Heart right ventricle (tissue), 16 donors: ENCODE measurements around the gene NNMT. TPM values are rescaled to one million over a fixed set of nuclear protein-coding genes. Genes with fewer than 3 reads are reported as not detected.

Experiments
- ATAC-seq, 8 donors: fragments of 200-7000 bp; cut with Tn5 transposase; one replicate each; pipeline ENCODE4 v1.9.1; 2020; ENCODE audit warnings: mild to moderate bottlenecking in 8 of 8, moderate library complexity in 8 of 8, moderate number of reproducible peaks in 1 of 8
- DNase-seq, 2 donors: peaks; one replicate each; pipeline ENCODE4 v3.0.0-alpha.2; 2020
- H3K27ac ChIP-seq, 10 donors: fragments of 200-600 bp; sonication (generic) in 2 of 10; one replicate each; pipeline versions ENCODE4 v1.5.0 to v1.8.0; 2020 to 2022; ENCODE audit warnings: mild to moderate bottlenecking in 3 of 10
- H3K27me3 ChIP-seq, 7 donors: fragments of 200-600 bp; one replicate each; pipeline ENCODE4 v1.8.0; 2021 to 2022; ENCODE audit warnings: mild to moderate bottlenecking in 2 of 7
- H3K36me3 ChIP-seq, 9 donors: fragments of 200-600 bp; sonication (generic) in 1 of 9; one replicate each; pipeline versions ENCODE4 v1.5.0 to v1.8.0; 2020 to 2022; ENCODE audit warnings: mild to moderate bottlenecking in 2 of 9
- H3K4me1 ChIP-seq, 9 donors: fragments of 200-600 bp; sonication (generic) in 1 of 9; one replicate each; pipeline versions ENCODE4 v1.5.0 to v1.8.0; 2020 to 2022; ENCODE audit warnings: mild to moderate bottlenecking in 4 of 9
- H3K4me3 ChIP-seq, 10 donors: fragments of 200-600 bp; sonication (generic) in 2 of 10; one replicate each; pipeline versions ENCODE4 v1.5.0 to v1.8.0; 2020 to 2022; ENCODE audit warnings: mild to moderate bottlenecking in 7 of 10, moderate library complexity in 2 of 10
- H3K9me3 ChIP-seq, 11 donors: fragments of 200-600 bp in 10 of 11; sonication (generic) in 2 of 11; one replicate each; pipeline versions ENCODE4 v1.5.0 to v1.8.0; 2013 to 2022; ENCODE audit warnings: mild to moderate bottlenecking in 2 of 11, control low read depth in 1 of 11, moderate library complexity in 1 of 11
- CTCF ChIP-seq, 9 donors: fragments of 200-600 bp; sonication (generic) in 2 of 9; IDR thresholded peaks; one replicate each; pipeline versions ENCODE4 v1.5.0 to v1.8.0; 2021 to 2022; ENCODE audit warnings: antibody characterized with exemption in 9 of 9, mild to moderate bottlenecking in 5 of 9, moderate library complexity in 1 of 9
- WGBS, 2 donors: extraction: QIAGEN DNeasy Blood & Tissue Kit; methylation state at CpG; one replicate each; pipeline ENCODE4 v1.1.7; 2013; ENCODE audit warnings: inconsistent platforms in 1 of 2; 5-methylcytosine and 5-hydroxymethylcytosine counted together
- intact Hi-C, 10 donors: fragments of 100-400 bp; cut with DNase I; formaldehyde crosslinking; loops; one replicate each; pipeline versions ENCODE4 v1.11.1 to v1.14.2; 2022
- polyA plus RNA-seq, 2 donors: library from polyadenylated mRNA; stranded (reverse); fragments of 200-250 nt; gene quantifications; one replicate each; pipeline ENCODE4 v1.2.3, GENCODE V29; 2013
- total RNA-seq, 10 donors: library from RNA; stranded (reverse); fragmentation: NEBNext Ultra II Directional in 3 of 10; extraction: Animal tissue kit (Norgen Biotek cat#: 25700) in 3 of 10; gene quantifications; one replicate each; pipeline versions ENCODE4 v1.2.1 to v1.2.4, GENCODE V29; 2021 to 2023
- donor health status: Arrhythmogenic right ventricular cardiomyopathy.
- donor health status: ischemic (EF 13 %, LVEDD 7.1; RV severe dilation, severe dysfunction).
- donor health status: healthy with polysubstance abuse.
- donor health status: DM: no; HTN: yes; CAD: no.
- donor health status: DM: no; HTN: no; CAD: no.
- donor health status: ischemic (EF 25% LVEDD 6.9; RV normal size, moderate dysfunction).
- donor health status: ischemic (EF 25% LVEDD 5.7; RV mildly dilated, moderate dysfunction).
- donor health status: healthy.
- donor health status: DM: yes; HTN: yes; CAD: no.
- donor health status: Ischemic cardiomyopathy.
- donor health status: ischemic (EF 35%, LVEDD 5.7; RV mildly dilated, moderate dysfunction).
- donor health status: nonischemic (EF 11% LVEDD 7.7; RV severe dilation, severe dysfunction).
- donor health status: DM: yes; HTN: yes; CAD: no.
- donor health status: PGD.
- donor health status: ischemic (EF 29% LVEDD 5.4; RV normal size, mild dysfunction).
- donor health status: nonischemic (EF 23%, LVEDD 6.1; RV moderate dilation, normal function).

NNMT gene
- total and polyA plus RNA-seq, 12 donors = 6.9 to 114 (median 26.1) TPM

GRCh38 chr11:114301927-114302326, 5.7 kb downstream of the NNMT start:
- no peak for ATAC-seq
- peak overlapping the region in 1 of 10 donors; percentile 92 for H3K27ac ChIP-seq

GRCh38 chr11:114302663-114303062, 6.5 kb downstream of the NNMT start:
- 41 to 56% methylated on average over 1 of the region's 1 CpG for WGBS, 2 donors
- ATAC-seq (no peak), DNase-seq (no peak)
- intact Hi-C loops = no loop called here
- H3K27ac ChIP-seq = no peak overlapping the region
- H3K36me3 ChIP-seq = peaks cover 0 to 69% (median 9%) of the 10 kb centered on the region in 9 donors
- H3K27me3 ChIP-seq = no peaks in the 10 kb centered on the region
- peak overlapping the region in 1 of 10 donors; percentile 59 for H3K4me3 ChIP-seq
- peaks cover 0 to 19% (median 8%) of the 10 kb centered on the region in 9 donors for H3K4me1 ChIP-seq
- peaks cover 0 to 48% (median 17%) of the 10 kb centered on the region in 11 donors for H3K9me3 ChIP-seq
- no peak for TF ChIP-seq CTCF (IDR thresholded peaks at IDR 0.05)

More at GRCh38 chr11:114301927-114302326, 5.7 kb downstream of the NNMT start:
- intact Hi-C loops = no loop called here
- peak overlapping the region in 1 of 10 donors; percentile 59 for H3K4me3 ChIP-seq
- peaks cover 0 to 48% (median 17%) of the 10 kb centered on the region in 11 donors for H3K9me3 ChIP-seq
- no peaks in the 10 kb centered on the region for H3K27me3 ChIP-seq
- peaks cover 0 to 11% (median 1%) of the 10 kb centered on the region in 9 donors for H3K4me1 ChIP-seq
- no peak for DNase-seq
- peaks cover 0 to 69% (median 9%) of the 10 kb centered on the region in 9 donors for H3K36me3 ChIP-seq
- no peak for TF ChIP-seq CTCF (IDR thresholded peaks at IDR 0.05)

GRCh38 chr11:114304065-114304464, 7.9 kb downstream of the NNMT start:
- no peak for DNase-seq
- intact Hi-C loops = no loop called here
- WGBS, 2 donors = 54 to 58% methylated on average over 1 of the region's 1 CpG
- H3K4me1 ChIP-seq = peaks cover 0 to 33% (median 19%) of the 10 kb centered on the region in 9 donors
- peaks cover 0 to 45% (median 17%) of the 10 kb centered on the region in 11 donors for H3K9me3 ChIP-seq
- peak overlapping the region in 1 of 10 donors; percentile 20 for H3K4me3 ChIP-seq
- ATAC-seq = no peak
- peak overlapping the region in 2 of 10 donors; percentile 11 to 28 for H3K27ac ChIP-seq
- no peaks in the 10 kb centered on the region for H3K27me3 ChIP-seq
- peaks cover 0 to 65% (median 3%) of the 10 kb centered on the region in 9 donors for H3K36me3 ChIP-seq
- no peak for TF ChIP-seq CTCF (IDR thresholded peaks at IDR 0.05)

GRCh38 chr11:114304969-114305368, 8.8 kb downstream of the NNMT start:
- Histone ChIP-seq H3K4me3 (peak overlapping the region in 1 of 10 donors; percentile 20), H3K9me3 (peaks cover 0 to 36% (median 11%) of the 10 kb centered on the region in 11 donors), H3K27me3 (no peaks in the 10 kb centered on the region), H3K27ac (peak overlapping the region in 1 of 10 donors; percentile 11), H3K36me3 (peaks cover 0 to 66% (median 3%) of the 10 kb centered on the region in 9 donors), H3K4me1 (peaks cover 0 to 40% (median 19%) of the 10 kb centered on the region in 9 donors)
- TF ChIP-seq CTCF (IDR thresholded peaks at IDR 0.05) = no peak
- ATAC-seq (no peak), DNase-seq (no peak)
- 68 to 77% methylated on average over 1 of the region's 1 CpG for WGBS, 2 donors
- intact Hi-C loops = no loop called here
